Measurements from ENCODE around the gene AFF4.

DNA sequence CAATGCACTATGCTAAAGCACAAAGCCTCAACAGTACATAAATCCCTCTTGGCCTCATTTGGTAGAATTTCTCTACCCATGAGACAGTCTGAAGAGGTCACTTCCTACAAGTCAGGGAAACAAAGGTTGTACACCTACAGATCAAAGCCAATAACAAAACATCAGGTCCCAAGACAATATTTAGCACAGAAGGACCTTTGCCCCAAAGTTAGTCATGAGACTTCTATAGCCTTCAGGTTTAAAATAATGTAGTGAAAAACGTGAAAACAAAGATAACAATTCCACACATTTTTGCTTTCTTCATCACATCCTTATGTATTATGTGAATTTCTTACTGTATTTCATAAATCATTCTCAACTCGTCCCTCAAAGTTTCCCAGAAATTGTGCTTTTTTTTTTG, 15.8 kb downstream of the AFF4 start:
- TF ChIP-seq POLR2AphosphoS5 (IDR thresholded peaks at IDR 0.05; ENCODE audit: low read depth, low read length) = no peak
- no peak for TF ChIP-seq POLR2A (IDR thresholded peaks at IDR 0.05; ENCODE audit: low read depth, low read length)
- TF ChIP-seq TAF1 (IDR thresholded peaks at IDR 0.05; ENCODE audit: borderline replicate concordance, low read depth, low read length) = no peak

Data from GM12892 (cell line).